ENCODE measurements around the gene WHAMM.

WHAMM gene

DNA sequence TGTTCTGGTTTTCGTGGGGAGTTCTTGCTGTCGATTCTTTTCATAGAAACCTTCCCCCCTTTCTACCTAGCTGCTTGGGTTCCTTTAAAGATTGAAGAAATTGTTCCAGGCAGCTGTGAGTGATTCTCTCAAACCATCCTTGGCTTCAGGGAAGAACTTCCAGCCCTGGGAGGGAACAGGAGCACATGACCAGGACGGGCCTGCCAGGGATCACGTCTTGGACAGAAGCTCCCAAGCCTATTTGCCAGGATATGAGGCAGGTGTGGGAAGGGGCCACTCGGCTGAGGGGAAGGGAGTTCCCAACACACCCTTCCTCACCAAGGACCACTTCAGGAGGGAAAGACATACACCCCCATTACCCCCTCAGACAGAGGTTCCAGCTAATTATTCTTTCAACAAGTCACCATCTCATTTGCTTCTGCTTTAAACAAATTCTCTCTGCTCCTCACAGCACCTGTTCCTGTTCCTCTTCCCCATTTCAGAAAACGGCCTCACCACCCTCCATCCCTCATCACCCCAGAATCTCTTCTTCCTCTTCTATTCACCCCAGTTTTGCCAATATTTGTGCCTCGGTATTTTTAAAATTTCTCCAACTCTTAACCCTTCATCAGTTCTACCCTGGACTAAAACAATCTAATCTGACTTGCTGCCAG, 62.5 kb downstream of the WHAMM start:
- no peak for DNase-seq

DNA sequence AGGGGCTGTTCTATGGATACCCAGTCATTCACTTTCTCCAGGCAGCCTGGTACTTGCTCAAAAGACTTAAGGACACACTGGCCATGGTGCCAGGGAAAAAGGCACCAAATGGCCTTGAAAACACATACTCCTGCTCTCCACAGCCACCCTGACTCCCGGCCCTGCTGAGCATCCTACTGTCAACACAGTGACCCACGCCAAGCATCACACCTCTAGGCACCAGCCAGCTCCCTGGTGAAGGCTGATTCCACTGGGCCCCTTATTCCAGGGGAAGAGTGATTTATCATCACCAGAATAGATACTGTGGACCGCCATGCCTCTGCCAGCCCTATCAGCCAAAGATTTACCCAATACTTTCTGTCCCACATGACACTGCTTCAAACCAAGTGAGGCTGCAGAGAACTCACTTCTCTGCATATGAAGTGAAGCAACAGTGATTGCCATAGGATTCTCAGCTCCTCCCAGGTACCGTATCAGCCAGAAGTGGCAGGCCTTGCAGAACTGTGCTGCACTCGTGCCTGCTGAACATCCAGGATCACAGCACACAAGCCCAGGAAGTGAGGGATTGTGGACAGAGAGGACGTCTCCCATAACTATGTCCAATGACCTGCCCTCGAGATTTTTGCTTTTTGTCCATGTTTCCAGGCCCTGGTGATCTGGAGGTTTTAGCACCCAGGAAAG, 63.7 kb downstream of the WHAMM start:
- no peak for DNase-seq

DNA sequence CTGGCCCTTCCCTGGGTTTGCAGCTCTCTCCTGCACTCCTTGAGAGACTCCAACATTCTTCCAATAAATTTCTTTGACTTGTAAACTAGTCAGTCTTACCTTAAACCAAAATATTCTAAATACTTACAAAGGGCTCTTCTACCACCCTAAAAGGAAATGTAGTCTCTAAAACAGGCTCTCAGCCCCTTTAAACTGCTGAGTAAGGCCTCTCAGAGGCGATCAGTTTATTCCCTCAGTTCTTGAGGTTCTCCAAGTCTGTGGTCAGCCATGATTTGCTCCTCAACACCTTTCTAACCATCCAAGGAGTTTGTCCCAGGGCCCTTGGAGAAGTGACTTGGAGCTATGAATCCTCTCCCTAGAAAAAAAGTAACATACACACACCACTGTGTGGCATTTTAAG, 64.8 kb downstream of the WHAMM start:
- no peak for DNase-seq

- DNase-seq: no peak
Observed at GRCh38 chr15:82874961-82875360, 65.5 kb downstream of the WHAMM start.

- no peak for DNase-seq
Observed at GRCh38 chr15:82875411-82876003, 66.1 kb downstream of the WHAMM start.

DNA sequence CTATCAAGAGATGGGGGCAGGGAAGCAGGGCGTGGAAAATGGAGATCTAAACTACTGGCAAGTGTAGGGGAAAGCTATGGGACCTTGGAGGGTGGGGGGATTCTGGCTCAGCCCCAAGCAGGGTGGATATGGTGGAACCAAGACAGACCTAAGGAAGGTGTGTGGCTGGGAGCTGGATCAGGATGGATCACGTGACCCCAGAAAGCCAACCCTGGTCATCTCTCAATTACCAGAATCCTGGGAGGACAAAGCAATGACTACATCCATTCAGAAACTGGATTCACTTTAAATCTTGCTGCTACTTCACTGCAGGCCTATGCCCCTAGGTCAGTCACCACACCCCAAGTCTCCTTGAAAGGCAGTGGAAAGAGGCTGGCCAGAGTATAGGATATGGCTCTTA, 68.4 kb downstream of the WHAMM start:
- no peak for DNase-seq

DNA sequence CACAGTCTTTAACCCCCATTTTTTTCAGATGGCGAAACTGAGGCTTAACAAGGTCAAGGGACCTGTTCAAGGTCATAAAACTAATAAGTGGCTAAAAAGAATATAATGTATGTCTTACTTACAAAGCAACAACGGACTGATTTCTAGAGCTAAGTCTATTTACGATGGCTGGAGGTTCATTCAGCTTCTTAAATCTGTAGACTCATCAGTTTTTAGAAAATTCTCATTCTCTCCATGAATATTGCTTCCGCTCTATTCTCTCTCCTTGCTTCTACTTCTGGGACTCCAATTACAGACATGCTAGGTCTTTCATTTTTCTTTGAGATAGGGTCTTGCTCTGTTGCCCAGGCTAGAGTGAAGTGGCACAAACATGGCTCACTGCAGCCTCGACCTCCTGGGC, 68.9 kb downstream of the WHAMM start:
- DNase-seq: no peak

DNA sequence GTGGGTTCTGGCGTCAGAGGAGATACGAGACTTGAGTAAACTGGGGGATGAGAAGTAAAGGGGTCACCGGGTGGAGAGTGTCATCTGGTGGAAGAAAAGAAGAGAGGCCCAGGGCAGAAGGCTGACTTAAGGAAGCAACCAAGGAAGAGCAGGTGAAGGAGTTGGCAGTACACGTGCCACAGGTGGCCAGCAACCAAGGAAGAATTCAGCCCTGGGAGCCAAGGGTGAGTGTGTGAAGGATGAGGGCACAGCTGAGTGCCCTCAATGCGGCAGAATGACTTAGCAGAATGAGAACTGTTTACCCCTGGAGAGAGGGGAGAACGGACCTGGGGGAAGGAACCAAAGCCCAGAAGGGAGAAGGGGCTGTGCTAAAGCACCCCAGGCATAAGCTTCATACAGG, 71.3 kb downstream of the WHAMM start:
- no peak for DNase-seq

- no peak for DNase-seq
Observed at GRCh38 chr15:82881747-82882146, 72.3 kb downstream of the WHAMM start.

DNA sequence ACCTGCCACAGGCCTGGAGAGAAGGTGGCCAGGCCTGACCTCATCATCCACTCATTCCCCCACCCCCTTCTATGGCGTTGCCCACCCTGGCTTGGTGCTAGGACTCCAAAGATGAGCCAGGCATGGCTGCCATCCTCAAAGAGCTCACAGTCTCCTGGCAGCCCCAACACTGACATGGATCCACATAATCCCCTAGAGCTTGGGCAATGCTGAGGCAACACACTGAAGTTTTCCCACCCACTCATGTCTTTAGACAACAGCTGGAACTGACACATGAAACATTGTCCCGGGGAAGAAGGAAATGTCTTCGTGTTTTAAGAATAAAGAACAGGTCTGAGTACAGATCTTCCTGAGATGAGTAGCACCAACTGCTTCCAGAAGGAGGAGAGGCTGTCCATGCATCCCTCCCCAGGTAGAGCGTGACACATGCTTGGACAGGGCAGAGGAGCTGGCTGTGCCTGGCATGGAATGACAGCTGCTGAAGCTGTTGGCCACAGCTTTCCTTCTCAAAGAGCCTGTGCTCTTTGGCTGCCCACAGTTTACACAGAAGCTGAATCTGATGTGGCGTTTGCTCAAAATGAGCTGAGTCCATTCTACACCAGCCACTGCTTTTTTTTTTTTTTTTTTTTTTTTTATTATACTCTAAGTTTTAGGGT, 73.0 kb downstream of the WHAMM start:
- no peak for DNase-seq

Data from DMS153 (cell line).